ENCODE results near the gene MT1M.

The MT1M gene

DNA sequence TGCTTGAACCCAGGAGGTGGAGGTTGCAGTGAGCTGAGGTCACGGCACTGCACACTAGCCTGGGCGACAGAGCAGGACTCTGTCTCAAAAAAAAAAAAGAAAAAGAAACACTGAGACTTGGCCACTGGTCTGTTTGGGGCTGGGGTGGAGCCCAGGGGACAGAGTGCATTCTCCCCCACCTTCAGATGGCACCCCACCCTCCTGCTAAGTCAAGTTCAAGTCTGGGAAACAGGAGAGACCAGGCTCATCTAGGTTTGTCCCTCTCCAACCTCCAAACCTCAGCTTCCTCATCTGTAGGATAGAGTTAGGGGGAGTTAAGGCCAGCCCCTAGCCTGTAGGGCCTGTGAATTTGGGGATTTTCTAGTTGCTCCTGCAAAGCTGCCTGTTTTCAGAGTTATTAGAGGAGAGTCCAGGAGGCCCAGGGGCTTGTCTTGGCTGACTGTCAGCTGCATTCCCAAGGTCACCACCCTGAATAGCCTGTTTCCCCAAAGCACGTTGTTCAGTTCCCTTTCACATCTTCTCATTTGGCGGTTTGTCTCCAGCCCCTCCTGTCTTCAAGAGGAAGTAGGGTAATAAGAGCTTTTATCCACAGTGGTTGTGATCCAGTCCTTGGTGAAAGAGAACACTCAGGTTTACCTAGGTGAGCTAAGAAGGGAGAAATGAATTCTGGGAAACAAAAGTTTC is 40.9 kb upstream of the MT1M start:
- no peak for DNase-seq (ENCODE audit: low read depth)
- no peak overlapping the region for H3K4me3 ChIP-seq (ENCODE audit: low read length)
- TF ChIP-seq, protein P1, sequence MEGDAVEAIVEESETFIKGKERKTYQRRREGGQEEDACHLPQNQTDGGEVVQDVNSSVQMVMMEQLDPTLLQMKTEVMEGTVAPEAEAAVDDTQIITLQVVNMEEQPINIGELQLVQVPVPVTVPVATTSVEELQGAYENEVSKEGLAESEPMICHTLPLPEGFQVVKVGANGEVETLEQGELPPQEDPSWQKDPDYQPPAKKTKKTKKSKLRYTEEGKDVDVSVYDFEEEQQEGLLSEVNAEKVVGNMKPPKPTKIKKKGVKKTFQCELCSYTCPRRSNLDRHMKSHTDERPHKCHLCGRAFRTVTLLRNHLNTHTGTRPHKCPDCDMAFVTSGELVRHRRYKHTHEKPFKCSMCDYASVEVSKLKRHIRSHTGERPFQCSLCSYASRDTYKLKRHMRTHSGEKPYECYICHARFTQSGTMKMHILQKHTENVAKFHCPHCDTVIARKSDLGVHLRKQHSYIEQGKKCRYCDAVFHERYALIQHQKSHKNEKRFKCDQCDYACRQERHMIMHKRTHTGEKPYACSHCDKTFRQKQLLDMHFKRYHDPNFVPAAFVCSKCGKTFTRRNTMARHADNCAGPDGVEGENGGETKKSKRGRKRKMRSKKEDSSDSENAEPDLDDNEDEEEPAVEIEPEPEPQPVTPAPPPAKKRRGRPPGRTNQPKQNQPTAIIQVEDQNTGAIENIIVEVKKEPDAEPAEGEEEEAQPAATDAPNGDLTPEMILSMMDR (conservative IDR thresholded peaks at IDR 0.05; ENCODE audit: low read depth, low read length): no peak

DNA sequence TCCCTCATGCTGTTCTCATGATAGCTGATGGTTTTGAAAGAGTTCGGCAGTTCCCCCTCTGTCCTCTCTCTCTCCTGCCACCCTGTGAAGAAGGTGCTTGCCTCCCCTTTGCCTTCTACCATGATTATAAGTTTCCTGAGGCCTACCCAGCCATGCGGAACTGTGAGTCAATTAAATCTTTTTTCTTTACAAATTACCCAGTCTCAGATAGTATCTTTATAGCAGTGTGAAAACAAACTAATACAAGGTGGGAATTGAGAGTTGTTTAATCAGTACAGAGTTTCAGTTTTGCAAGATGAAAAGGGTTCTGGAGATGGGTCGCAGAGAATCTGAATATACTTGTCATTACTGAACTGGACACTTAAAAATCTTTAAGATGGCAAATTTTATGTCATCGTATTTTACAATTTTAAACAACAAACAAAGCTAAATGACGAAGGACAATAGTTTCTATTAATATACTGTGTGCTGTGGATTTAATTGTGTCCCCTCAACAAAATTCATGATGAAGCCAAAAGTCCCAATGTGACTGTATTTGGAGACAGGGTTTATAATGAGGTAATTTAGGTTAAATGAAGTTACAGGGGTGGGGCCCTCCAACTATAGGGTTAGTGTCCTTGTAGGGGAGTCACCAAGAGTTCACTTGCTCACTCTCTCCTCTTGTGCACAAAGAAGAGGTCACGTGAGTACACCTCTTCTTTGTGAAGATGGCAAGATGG is 38.7 kb upstream of the MT1M start:
- DNase-seq (ENCODE audit: low read depth): no peak
- TF ChIP-seq, protein P1 (conservative IDR thresholded peaks at IDR 0.05; ENCODE audit: low read depth, low read length): no peak

DNA sequence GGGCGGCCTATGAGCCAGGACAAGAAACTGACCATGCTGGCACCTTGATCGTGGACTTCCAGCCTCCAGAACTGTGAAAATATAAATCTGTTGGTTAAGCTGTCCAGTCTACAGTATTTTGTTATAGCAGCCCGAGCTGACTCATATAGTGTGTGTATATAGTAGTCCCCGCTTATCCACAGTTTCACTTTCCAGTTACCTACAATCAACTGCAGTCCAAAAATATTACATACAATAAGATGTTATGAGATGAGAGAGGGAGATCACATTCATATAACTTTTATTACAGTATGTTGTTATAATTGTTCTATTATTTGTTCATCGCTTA is 38.2 kb upstream of the MT1M start:
- no peak for DNase-seq (ENCODE audit: low read depth)
- TF ChIP-seq, protein P1 (conservative IDR thresholded peaks at IDR 0.05; ENCODE audit: low read depth, low read length): no peak
- H3K4me3 ChIP-seq (ENCODE audit: low read length): no peak overlapping the region

More for the DNA sequence above, 38.7 kb upstream of the MT1M start:
- no peak overlapping the region for H3K4me3 ChIP-seq (ENCODE audit: low read length)

DNA sequence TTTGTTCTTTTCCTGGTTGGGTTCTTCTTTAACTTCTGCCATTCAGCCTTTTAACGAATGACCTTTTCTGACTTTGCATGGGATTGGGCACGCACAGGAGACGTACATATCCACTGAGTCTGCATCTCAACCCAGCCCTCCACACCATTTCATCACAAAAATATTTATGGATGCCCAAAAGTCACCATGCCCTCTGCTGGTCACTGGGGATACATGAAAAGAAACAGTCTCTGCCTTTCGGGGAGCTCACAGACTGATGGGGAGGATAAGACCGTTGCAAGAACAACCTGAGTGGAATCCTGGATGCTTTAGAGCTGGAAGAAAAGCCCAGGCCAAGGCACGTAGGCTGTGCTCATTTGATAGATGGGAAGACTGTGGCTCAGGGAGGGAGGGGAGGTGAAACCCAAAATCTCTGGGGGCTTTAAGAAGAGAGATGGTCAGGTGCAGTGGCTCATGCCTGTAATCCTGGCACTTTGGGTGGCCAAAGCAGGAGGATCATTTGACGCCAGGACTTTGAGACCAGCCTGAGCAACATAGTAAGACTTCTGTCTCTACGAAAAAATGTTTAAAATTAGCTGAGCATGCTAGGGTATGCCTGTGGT is 32.0 kb upstream of the MT1M start:
- DNase-seq (ENCODE audit: low read depth): no peak

DNA sequence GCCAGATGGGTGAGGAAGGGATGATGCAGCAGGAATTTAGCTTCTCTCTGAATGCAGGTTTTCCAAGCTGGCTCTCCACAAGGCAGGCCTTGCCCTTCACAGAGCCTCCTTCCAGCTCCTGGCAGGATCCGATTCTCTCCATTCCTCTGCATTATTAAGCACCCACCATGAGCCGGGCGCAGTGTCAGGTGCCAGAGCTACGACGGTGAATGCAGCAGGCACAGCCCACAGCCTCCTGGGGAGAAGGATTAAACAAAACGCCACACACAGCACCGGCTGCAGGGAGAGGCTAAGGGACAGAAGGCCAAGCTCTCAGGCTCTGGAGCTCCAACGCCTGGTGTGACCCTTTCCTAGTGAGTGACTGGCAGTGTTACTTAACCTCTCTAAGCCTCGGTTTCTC is 31.1 kb upstream of the MT1M start:
- H3K4me3 ChIP-seq (ENCODE audit: low read length): no peak overlapping the region
- no peak for DNase-seq (ENCODE audit: low read depth)
- TF ChIP-seq, protein P1 (conservative IDR thresholded peaks at IDR 0.05; ENCODE audit: low read depth, low read length): no peak

More for the DNA sequence above, 32.0 kb upstream of the MT1M start:
- TF ChIP-seq, protein P1 (conservative IDR thresholded peaks at IDR 0.05; ENCODE audit: low read depth, low read length): peak; percentile 81
- no peak overlapping the region for H3K4me3 ChIP-seq (ENCODE audit: low read length)

DNA sequence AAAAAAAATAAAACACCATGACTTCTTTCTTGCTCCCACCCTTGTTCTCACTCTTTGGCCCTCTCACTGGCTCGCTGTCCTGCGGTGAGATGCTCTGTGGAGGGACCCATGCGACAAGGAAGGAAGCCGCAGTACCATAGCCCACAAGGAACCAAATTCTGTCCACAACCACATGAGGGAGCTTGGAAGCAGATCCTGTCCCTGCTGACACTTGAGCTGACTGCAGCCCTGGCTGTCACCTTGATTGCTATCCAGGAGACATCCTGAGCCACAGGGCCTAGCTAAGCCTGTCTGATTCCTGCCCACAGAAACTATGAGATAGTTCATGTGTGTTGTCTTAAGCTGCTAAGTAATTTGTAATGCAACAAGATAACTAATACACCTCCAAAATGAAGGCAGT is 28.9 kb upstream of the MT1M start:
- DNase-seq (ENCODE audit: low read depth): no peak

More for the DNA sequence above, 28.9 kb upstream of the MT1M start:
- TF ChIP-seq, protein P1 (conservative IDR thresholded peaks at IDR 0.05; ENCODE audit: low read depth, low read length): peak; percentile 43
- H3K4me3 ChIP-seq (ENCODE audit: low read length): no peak overlapping the region

All from retinal pigment epithelial cell (primary cell).